HS-5 (cell line): ENCODE measurements around the gene ASTN2.
"Not testable (repeated sequence)": the region's sequence is repeated elsewhere in the genome, so short reads cannot be mapped to it uniquely, and the experiment has no call there.

Experiments
- DNase-seq: peaks from one replicate; pipeline ENCODE4 v3.0.0-alpha.2; 2012; ENCODE audit warnings: low read depth

ASTN2 gene

GRCh38 chr9:116479056-116479544 lies 935.8 kb downstream of the ASTN2 start:
- DNase-seq: no peak

- DNase-seq: no peak
Observed at GRCh38 chr9:116477584-116478141, 937.2 kb downstream of the ASTN2 start.

- DNase-seq: no peak
Observed at GRCh38 chr9:116476935-116477381, 937.9 kb downstream of the ASTN2 start.

GRCh38 chr9:116476002-116476401 lies 938.9 kb downstream of the ASTN2 start:
- no peak for DNase-seq

- DNase-seq: no peak
Observed at GRCh38 chr9:116475201-116475600, 939.7 kb downstream of the ASTN2 start.

- no peak for DNase-seq
Observed at GRCh38 chr9:116471944-116472506, 942.8 kb downstream of the ASTN2 start.

- no peak for DNase-seq
Observed at GRCh38 chr9:116471093-116471906, 943.6 kb downstream of the ASTN2 start.

GRCh38 chr9:116468793-116469527 lies 945.9 kb downstream of the ASTN2 start:
- DNase-seq: no peak

GRCh38 chr9:116468369-116468768 lies 946.5 kb downstream of the ASTN2 start:
- DNase-seq: no peak

- no peak for DNase-seq
Observed at GRCh38 chr9:116467740-116468351, 947.0 kb downstream of the ASTN2 start.

- DNase-seq: no peak
Observed at GRCh38 chr9:116466271-116467235, 948.3 kb downstream of the ASTN2 start.

- DNase-seq: no peak
Observed at GRCh38 chr9:116465576-116466270, 949.1 kb downstream of the ASTN2 start.

- DNase-seq: no peak
Observed at GRCh38 chr9:116464987-116465571, 949.8 kb downstream of the ASTN2 start.

- DNase-seq: no peak
Observed at GRCh38 chr9:116464423-116464822, 950.4 kb downstream of the ASTN2 start.

- no peak for DNase-seq
Observed at GRCh38 chr9:116461632-116462031, 953.2 kb downstream of the ASTN2 start.

- no peak for DNase-seq
Observed at GRCh38 chr9:116460026-116460425, 954.8 kb downstream of the ASTN2 start.

- no peak for DNase-seq
Observed at GRCh38 chr9:116459576-116459975, 955.3 kb downstream of the ASTN2 start.

- no peak for DNase-seq
Observed at GRCh38 chr9:116456490-116457088, 958.3 kb downstream of the ASTN2 start.

GRCh38 chr9:116454539-116454938 lies 960.3 kb downstream of the ASTN2 start:
- not testable (repeated sequence) for DNase-seq
